ENCODE results near the gene ARHGAP8. TPM values are rescaled to one million over a fixed set of nuclear protein-coding genes. Genes with fewer than 3 reads are reported as not detected.

ARHGAP8 gene
- total and polyA plus RNA-seq, 2 donors (not counting 1 experiment from before 2014, with no cell fraction given) = 0.07 to 0.17 TPM

GRCh38 chr22:44909241-44909640, 156.9 kb downstream of the ARHGAP8 start:
- no peaks in the 10 kb centered on the region for H3K4me1 ChIP-seq (ENCODE audit: control insufficient read depth, extremely low read depth, insufficient read depth, low read length)
- TF ChIP-seq EZH2 (IDR thresholded peaks at IDR 0.05; ENCODE audit: low read length, missing control alignments) = no peak
- no peak for TF ChIP-seq CTCF (conservative IDR thresholded peaks at IDR 0.05 in 1 of 2, IDR thresholded peaks at IDR 0.05 in 1 of 2; ENCODE audit: low read depth in 1 of 2, low read length in 2 of 2)
- no peaks in the 10 kb centered on the region for H3K9me3 ChIP-seq (ENCODE audit: control insufficient read depth, insufficient read depth, low read depth, low read length)

More at GRCh38 chr22:44909241-44909640, 156.9 kb downstream of the ARHGAP8 start:
- no peaks in the 10 kb centered on the region for H4K20me1 ChIP-seq (ENCODE audit: control insufficient read depth, extremely low read depth, insufficient read depth, low read length)
- no peak overlapping the region for H2AFZ ChIP-seq (ENCODE audit: low read length)
- no peaks in the 10 kb centered on the region for H3K79me2 ChIP-seq (ENCODE audit: control insufficient read depth, insufficient read depth, low read length)
- no peak overlapping the region for H3K9ac ChIP-seq (ENCODE audit: insufficient read depth, low read length)
- no peak overlapping the region for H3K4me3 ChIP-seq (replicated peaks in 1 of 4; ENCODE audit: control extremely low read depth in 1 of 4, insufficient read depth in 1 of 4, low read depth in 3 of 4, low read length in 4 of 4)
- no peak for DNase-seq (ENCODE audit: low read depth in 2 of 2)
- H3K4me2 ChIP-seq (ENCODE audit: extremely low read depth, insufficient read depth, low read length) = no peak overlapping the region
- no peaks in the 10 kb centered on the region for H3K27me3 ChIP-seq (ENCODE audit: control insufficient read depth, insufficient read depth, low read length)
- H3K36me3 ChIP-seq (ENCODE audit: control insufficient read depth, insufficient read depth, low read length) = no peaks in the 10 kb centered on the region
- no peak overlapping the region for H3K27ac ChIP-seq (ENCODE audit: insufficient read depth, low read length)

Other genes with a start within 250 kb of the ARHGAP8 start
- gene PRR5, start 50.4 kb upstream of the ARHGAP8 start, total RNA-seq = 6.7 and 8.6 TPM in 2 replicates
- 1.8 and 2.4 TPM in 2 replicates for gene PRR5, start 50.4 kb upstream of the ARHGAP8 start, polyA plus RNA-seq